HG03521 (cell line): ENCODE measurements around the gene TIE1.

Source experiments
- ATAC-seq: cut with Tn5 transposase; IDR thresholded peaks from one replicate; pipeline ENCODE4 v1.9.1; 2021; ENCODE audit warnings: mild to moderate bottlenecking, moderate library complexity; ENCODE audit not compliant: unreplicated experiment

Gene TIE1

GRCh38 chr1:43292679-43293078 lies 8.1 kb upstream of the TIE1 start:
- ATAC-seq, result no peak

GRCh38 chr1:43293176-43293575 lies 7.6 kb upstream of the TIE1 start:
- no peak for ATAC-seq

DNA sequence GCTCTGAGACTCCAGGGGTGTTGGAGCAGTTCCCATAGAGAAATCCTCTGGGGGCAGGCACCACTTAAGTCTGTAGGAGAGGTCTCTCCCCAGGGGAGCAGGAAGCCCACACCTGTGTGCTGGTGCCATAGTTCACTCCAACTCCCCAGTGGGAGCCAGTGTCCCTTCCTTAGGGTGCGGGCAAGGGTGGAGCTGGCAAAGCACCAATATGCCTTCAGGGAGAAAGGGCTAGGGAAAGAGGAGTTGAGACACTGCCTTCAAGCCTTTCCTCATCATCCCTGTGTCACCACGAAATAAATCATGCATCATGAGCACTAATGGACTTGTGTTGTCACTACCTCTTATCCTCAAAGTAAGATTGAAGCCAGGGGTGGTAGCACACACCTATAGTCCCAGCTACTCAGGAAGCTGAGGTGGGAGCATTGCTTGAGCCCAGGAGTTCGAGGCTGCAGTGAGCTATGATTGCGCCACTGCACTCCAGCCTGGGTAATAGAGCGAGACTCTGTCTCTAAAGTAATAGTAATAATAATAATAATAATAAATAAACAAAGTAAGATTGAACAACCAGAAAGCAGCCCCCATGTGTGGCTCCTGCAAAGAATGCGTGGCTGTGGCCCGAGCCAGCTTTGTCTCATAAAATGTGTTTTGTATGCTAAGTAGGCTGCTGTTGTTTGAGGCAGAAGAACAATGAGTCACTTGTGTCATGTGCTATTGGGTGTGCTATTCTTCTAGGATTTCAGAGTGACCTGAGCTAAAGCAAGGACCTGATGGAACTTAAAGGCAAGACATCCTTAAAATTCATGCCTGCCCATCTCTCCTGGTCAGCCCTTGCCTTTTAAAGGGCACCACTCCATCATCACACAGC lies 6.7 kb upstream of the TIE1 start:
- ATAC-seq, result no peak

GRCh38 chr1:43294761-43295160 lies 6.0 kb upstream of the TIE1 start:
- no peak for ATAC-seq

- ATAC-seq, result no peak
Observed at GRCh38 chr1:43296207-43296606, 4.6 kb upstream of the TIE1 start.

- no peak for ATAC-seq
Observed at GRCh38 chr1:43298055-43298454, 2.7 kb upstream of the TIE1 start.

DNA sequence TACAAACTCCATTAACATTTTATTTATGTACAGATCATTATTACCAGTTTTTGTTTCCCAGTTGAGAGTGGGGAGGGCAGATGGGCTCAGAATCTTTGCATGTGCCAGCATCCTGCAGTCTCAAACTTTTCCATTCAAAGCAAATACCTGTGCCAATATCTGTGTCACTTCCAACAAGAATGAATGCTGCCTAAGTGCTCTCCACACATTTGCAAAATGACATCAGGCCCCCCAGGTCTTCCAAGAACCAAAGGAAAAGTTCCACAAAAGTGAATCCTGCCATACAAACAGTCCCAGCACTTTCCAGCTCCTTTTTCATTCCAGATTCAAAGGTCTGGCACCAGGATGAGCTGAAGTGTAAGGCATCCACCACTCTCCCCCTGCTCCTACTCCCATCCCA lies 1.7 kb upstream of the TIE1 start:
- ATAC-seq, result no peak

DNA sequence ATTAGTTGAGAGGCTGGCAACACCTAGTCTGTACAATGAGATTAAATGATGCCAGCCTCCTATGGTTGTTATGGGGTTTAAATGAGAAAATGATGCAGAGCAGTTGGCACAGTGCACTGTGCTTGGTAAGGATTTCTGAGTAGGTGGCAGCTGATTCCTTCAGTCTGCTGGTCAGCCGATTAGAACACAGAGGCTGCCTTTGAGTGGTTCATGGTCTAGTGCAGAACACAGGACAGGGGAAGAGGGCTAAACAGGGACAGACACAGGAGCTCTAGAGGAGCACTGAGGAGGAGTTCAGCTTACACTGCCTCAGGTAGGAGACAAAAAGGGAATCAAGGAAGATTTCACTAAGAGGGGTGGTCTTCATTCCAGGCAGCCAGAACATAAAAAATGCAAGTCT lies 1.4 kb downstream of the TIE1 start:
- no peak for ATAC-seq

DNA sequence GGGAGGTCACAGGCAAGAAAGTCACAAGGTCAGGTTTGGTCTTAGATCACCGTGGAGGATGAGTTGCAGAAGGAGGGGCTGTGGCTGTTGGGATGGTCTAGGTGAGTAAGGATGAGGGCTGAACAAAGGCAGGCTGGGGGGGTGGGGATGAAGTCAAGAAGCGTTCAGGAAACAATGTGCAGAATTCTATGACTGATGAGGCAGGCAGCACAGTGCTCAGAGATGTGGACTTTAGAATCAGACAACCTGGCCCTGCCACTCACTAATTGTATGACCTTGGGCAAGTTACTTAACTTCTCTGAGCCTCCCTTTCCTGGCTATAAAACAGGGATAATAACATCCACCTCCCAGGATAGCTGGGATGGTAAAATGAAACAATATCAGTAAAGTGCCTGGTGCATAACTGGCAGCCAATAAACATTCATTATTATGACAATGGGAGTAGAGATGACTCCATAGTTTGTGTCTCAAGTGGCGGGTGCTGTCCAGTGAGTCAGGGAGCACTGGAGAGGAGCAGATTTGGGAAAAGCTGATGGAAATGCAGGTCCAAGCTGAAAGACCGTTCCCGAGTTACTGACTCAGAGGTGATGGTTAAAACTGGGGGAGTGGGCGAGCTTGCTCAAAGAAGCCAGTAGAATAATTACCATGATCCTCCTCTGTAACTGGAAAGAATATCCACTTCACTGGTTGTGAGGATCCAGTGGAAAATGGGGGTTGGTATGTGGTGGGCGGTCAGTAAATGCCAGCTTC lies 2.1 kb downstream of the TIE1 start:
- no peak for ATAC-seq

GRCh38 chr1:43303471-43304313 lies 2.9 kb downstream of the TIE1 start:
- no peak for ATAC-seq

- no peak for ATAC-seq
Observed at GRCh38 chr1:43304314-43304681, 3.5 kb downstream of the TIE1 start.

GRCh38 chr1:43304771-43305300 lies 4.1 kb downstream of the TIE1 start:
- ATAC-seq, result no peak

- no peak for ATAC-seq
Observed at GRCh38 chr1:43305461-43305860, 4.7 kb downstream of the TIE1 start.

- ATAC-seq, result no peak
Observed at GRCh38 chr1:43305926-43306687, 5.3 kb downstream of the TIE1 start.

- no peak for ATAC-seq
Observed at GRCh38 chr1:43306688-43307457, 6.1 kb downstream of the TIE1 start.

GRCh38 chr1:43307458-43308158 lies 6.8 kb downstream of the TIE1 start:
- ATAC-seq, result no peak

DNA sequence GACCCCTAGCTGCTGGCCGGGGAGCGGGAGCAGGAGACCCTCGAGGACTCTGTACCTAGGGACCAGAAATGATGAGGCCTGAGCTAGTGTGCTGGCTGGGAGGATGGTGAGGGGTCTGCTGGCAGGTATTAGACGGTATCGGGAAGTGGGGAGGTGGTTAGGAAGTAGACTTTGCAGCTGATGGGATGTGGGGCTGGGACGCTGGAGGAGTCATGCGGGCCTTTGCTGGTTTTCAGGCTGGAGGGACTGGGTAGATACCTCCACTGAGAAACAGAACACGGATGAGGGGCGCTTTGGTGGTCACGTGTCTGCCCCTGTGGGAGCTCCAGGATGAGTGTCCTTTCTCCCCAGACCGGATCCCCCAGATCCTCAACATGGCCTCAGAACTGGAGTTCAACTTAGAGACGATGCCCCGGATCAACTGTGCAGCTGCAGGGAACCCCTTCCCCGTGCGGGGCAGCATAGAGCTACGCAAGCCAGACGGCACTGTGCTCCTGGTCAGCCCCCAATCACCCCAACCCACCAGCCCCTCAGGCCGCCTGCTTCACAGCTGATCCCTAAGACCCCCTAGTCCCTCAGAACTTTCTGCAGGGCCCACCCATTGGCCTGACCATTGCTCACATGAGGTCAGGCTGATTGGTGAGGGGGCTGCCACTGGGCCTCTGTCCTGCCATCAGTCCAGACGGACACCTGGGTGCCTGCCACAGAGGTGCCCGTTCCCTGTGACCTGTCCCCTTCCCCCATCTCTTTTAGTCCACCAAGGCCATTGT lies 8.0 kb downstream of the TIE1 start:
- no peak for ATAC-seq

GRCh38 chr1:43309405-43310025 lies 8.7 kb downstream of the TIE1 start:
- ATAC-seq, result no peak
